ENCODE measurements around the gene FDXR.

GRCh38 chr17:74857191-74857590 is 15.6 kb downstream of the FDXR start:
- TF ChIP-seq POLR2A (IDR thresholded peaks at IDR 0.05) (no peak), POLR2AphosphoS5 (IDR thresholded peaks at IDR 0.05) (no peak)
